GM18502 (cell line): ENCODE measurements around the gene MYH10.
A peak's percentile ranks its signal among the peaks of the same experiment; 100 is the strongest.

Source experiments
- ATAC-seq: cut with Tn5 transposase; IDR thresholded peaks from one replicate; pipeline ENCODE4 v1.9.1; 2021; ENCODE audit warnings: mild to moderate bottlenecking; ENCODE audit not compliant: unreplicated experiment, poor library complexity

MYH10 gene

GRCh38 chr17:8649157-8650118 lies 18.9 kb upstream of the MYH10 start:
- no peak for ATAC-seq

GRCh38 chr17:8647956-8648355 lies 17.4 kb upstream of the MYH10 start:
- no peak for ATAC-seq

- ATAC-seq, result no peak
Observed at GRCh38 chr17:8647202-8647601, 16.7 kb upstream of the MYH10 start.

GRCh38 chr17:8644507-8644902 lies 14.0 kb upstream of the MYH10 start:
- ATAC-seq, result no peak

GRCh38 chr17:8643855-8644506 lies 13.5 kb upstream of the MYH10 start:
- no peak for ATAC-seq

- ATAC-seq, result no peak
Observed at GRCh38 chr17:8639709-8640108, 9.2 kb upstream of the MYH10 start.

GRCh38 chr17:8632061-8632460 lies 1.5 kb upstream of the MYH10 start:
- no peak for ATAC-seq

- ATAC-seq, result no peak
Observed at GRCh38 chr17:8631554-8631877, 991 bp upstream of the MYH10 start.

- ATAC-seq, result peak; percentile 96
Observed at GRCh38 chr17:8630802-8631553, 453 bp upstream of the MYH10 start.

GRCh38 chr17:8629371-8630226 lies 926 bp downstream of the MYH10 start:
- ATAC-seq, result no peak

GRCh38 chr17:8628609-8629169 lies 1.8 kb downstream of the MYH10 start:
- ATAC-seq, result no peak

- no peak for ATAC-seq
Observed at GRCh38 chr17:8628172-8628571, 2.4 kb downstream of the MYH10 start.

- ATAC-seq, result no peak
Observed at GRCh38 chr17:8623591-8623990, 6.9 kb downstream of the MYH10 start.

GRCh38 chr17:8622191-8622590 lies 8.3 kb downstream of the MYH10 start:
- ATAC-seq, result no peak

- no peak for ATAC-seq
Observed at GRCh38 chr17:8621585-8621984, 8.9 kb downstream of the MYH10 start.

- no peak for ATAC-seq
Observed at GRCh38 chr17:8619294-8619693, 11.2 kb downstream of the MYH10 start.

- ATAC-seq, result no peak
Observed at GRCh38 chr17:8618825-8619224, 11.7 kb downstream of the MYH10 start.

- ATAC-seq, result no peak
Observed at GRCh38 chr17:8614988-8615387, 15.5 kb downstream of the MYH10 start.

GRCh38 chr17:8611619-8612298 lies 18.8 kb downstream of the MYH10 start:
- no peak for ATAC-seq
